AG09319 (cell line): ENCODE measurements around the gene CSNK2A2.

Source experiments
- DNase-seq: peaks from one replicate; pipeline ENCODE4 v3.0.0-alpha.2; 2010; ENCODE audit warnings: low read depth; ENCODE audit errors: extremely low read depth
- TF ChIP-seq, protein P1 (sequence below): IDR thresholded peaks from 2 replicates; pipeline ENCODE4 v1.5.1; 2011; ENCODE audit warnings: low read depth, mild to moderate bottlenecking, inconsistent platforms, low read length, moderate library complexity

The CSNK2A2 gene

GRCh38 chr16:58226790-58227189 is 28.9 kb upstream of the CSNK2A2 start:
- TF ChIP-seq, protein P1, sequence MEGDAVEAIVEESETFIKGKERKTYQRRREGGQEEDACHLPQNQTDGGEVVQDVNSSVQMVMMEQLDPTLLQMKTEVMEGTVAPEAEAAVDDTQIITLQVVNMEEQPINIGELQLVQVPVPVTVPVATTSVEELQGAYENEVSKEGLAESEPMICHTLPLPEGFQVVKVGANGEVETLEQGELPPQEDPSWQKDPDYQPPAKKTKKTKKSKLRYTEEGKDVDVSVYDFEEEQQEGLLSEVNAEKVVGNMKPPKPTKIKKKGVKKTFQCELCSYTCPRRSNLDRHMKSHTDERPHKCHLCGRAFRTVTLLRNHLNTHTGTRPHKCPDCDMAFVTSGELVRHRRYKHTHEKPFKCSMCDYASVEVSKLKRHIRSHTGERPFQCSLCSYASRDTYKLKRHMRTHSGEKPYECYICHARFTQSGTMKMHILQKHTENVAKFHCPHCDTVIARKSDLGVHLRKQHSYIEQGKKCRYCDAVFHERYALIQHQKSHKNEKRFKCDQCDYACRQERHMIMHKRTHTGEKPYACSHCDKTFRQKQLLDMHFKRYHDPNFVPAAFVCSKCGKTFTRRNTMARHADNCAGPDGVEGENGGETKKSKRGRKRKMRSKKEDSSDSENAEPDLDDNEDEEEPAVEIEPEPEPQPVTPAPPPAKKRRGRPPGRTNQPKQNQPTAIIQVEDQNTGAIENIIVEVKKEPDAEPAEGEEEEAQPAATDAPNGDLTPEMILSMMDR: no peak

GRCh38 chr16:58225965-58226602 is 28.2 kb upstream of the CSNK2A2 start:
- no peak for DNase-seq
- TF ChIP-seq, protein P1: no peak

More at GRCh38 chr16:58226790-58227189, 28.9 kb upstream of the CSNK2A2 start:
- DNase-seq: no peak

GRCh38 chr16:58222532-58223316 is 24.8 kb upstream of the CSNK2A2 start:
- no peak for DNase-seq
- TF ChIP-seq, protein P1: no peak

DNA sequence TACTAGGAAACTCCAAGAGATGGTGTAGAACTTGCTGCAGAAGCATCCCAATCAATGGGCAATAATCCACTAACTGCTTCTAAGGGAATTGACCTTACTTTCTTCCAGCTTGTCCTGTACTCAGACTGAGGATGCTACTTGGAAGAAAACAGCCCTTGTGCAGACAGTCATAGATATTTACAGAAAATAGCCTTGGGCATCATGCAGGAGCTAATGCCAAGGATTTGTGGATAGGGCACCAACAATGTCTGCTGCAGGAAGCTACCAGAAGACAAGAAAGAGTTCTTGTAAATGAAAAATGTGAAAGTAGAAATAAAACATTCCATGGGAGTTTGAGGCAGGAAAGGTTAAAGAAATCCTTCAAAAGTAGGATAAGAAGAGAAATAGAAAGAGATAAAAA is 21.5 kb upstream of the CSNK2A2 start:
- TF ChIP-seq, protein P1: no peak
- DNase-seq: no peak

DNA sequence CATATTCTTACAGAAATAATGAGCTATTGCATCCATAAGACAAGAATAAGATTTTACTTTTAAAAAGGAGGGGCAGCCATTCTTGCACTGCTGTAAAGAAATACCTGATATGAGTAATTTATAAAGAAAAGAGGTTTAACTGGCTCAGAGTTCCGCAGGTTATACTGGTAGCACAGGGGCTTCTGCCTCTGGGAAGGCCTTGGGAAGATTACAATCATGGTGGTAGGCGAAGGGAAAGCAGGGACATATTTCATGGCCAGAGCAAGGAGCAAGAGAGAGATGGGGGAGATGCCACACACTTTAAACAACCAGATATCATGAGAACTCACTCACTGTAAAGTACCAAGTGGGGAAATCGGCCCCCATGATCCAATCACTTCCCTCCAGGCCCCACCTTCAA is 20.9 kb upstream of the CSNK2A2 start:
- TF ChIP-seq, protein P1: no peak
- no peak for DNase-seq

- TF ChIP-seq, protein P1: no peak
- no peak for DNase-seq
Observed at GRCh38 chr16:58217311-58217925, 19.5 kb upstream of the CSNK2A2 start.
